Heart left ventricle (tissue), 16 donors: ENCODE results near the gene ITPRID2. TPM values are rescaled to one million over a fixed set of nuclear protein-coding genes. Genes with fewer than 3 reads are reported as not detected.
A peak's percentile ranks its signal among the peaks of the same experiment; 100 is the strongest.

Experiments used
- ATAC-seq, 4 donors: fragments of 200-7000 bp; cut with Tn5 transposase; one replicate each; pipeline ENCODE4 v1.9.1; 2020 to 2022; ENCODE audit warnings: moderate library complexity in 4 of 4, mild to moderate bottlenecking in 3 of 4, moderate number of reproducible peaks in 1 of 4
- DNase-seq, 5 donors: peaks; one replicate each; pipeline ENCODE4 v3.0.0-alpha.2; 2020
- H3K27ac ChIP-seq, 12 donors: fragments of 200-600 bp; sonication (generic) in 4 of 12; one replicate each; pipeline versions ENCODE4 v1.5.0 to v1.8.0; 2016 to 2022; ENCODE audit warnings: mild to moderate bottlenecking in 2 of 12
- H3K27me3 ChIP-seq, 9 donors: fragments of 200-600 bp; sonication (generic) in 2 of 9; one replicate each; pipeline versions ENCODE4 v1.5.1 to v1.8.0; 2016 to 2022; ENCODE audit warnings: mild to moderate bottlenecking in 3 of 9
- H3K36me3 ChIP-seq, 9 donors: fragments of 200-600 bp; sonication (generic) in 2 of 9; one replicate each; pipeline versions ENCODE4 v1.5.0 to v1.8.0; 2018 to 2022; ENCODE audit warnings: mild to moderate bottlenecking in 2 of 9
- H3K4me1 ChIP-seq, 12 donors: fragments of 200-600 bp; sonication (generic) in 4 of 12; one replicate each; pipeline versions ENCODE4 v1.5.0 to v1.8.0; 2016 to 2022; ENCODE audit warnings: mild to moderate bottlenecking in 3 of 12
- H3K4me3 ChIP-seq, 12 donors: fragments of 200-600 bp; sonication (generic) in 4 of 12; one replicate each; pipeline versions ENCODE4 v1.5.0 to v1.8.0; 2017 to 2022; ENCODE audit warnings: mild to moderate bottlenecking in 9 of 12, moderate library complexity in 4 of 12
- H3K9me3 ChIP-seq, 12 donors: fragments of 200-600 bp; sonication (generic) in 4 of 12; one replicate each; pipeline versions ENCODE4 v1.5.0 to v1.8.0; 2016 to 2022; ENCODE audit warnings: mild to moderate bottlenecking in 1 of 12
- CTCF ChIP-seq, 12 donors: fragments of 200-600 bp; sonication (generic) in 4 of 12; IDR thresholded peaks; one replicate each; pipeline versions ENCODE4 v1.5.0 to v1.8.0; 2018 to 2022; ENCODE audit warnings: antibody characterized with exemption in 12 of 12, mild to moderate bottlenecking in 5 of 12
- POLR2A ChIP-seq, 2 donors: fragments of 450-650 bp; IDR thresholded peaks; one replicate each; pipeline ENCODE4 v1.6.1; 2017; ENCODE audit warnings: antibody characterized with exemption in 2 of 2, mild to moderate bottlenecking in 2 of 2, moderate library complexity in 2 of 2
- WGBS, 4 donors: extraction: QIAGEN DNeasy Blood & Tissue Kit in 2 of 4; methylation state at CpG; one replicate each; pipeline versions ENCODE4 v1.1.5 to v1.1.7; 2013 to 2018; 5-methylcytosine and 5-hydroxymethylcytosine counted together
- intact Hi-C, 10 donors: fragments of 100-400 bp; cut with DNase I; formaldehyde crosslinking; loops; one replicate each; pipeline versions ENCODE4 v1.11.1 to v1.14.2; 2022
- long read RNA-seq, 3 donors: library from polyadenylated mRNA; unstranded; transcript quantifications; one replicate each; pipeline ENCODE4 v2.0.0, GENCODE V29; 2020 to 2021
- polyA plus RNA-seq, 2 donors: library from polyadenylated mRNA; stranded (reverse); fragments of 200-250 nt; gene quantifications; one replicate each; pipeline ENCODE4 v1.2.3, GENCODE V29; 2013
- total RNA-seq, 9 donors: library from RNA; depleted of rRNA in 2 of 9; stranded (reverse); fragments of >200 nt in 2 of 9; fragmentation: NEBNext Ultra II Directional in 3 of 9; extraction: Animal tissue kit (Norgen Biotek cat#: 25700) in 3 of 9; gene quantifications; one replicate each; pipeline versions ENCODE4 v1.1.0 to v1.2.4, GENCODE V29; 2016 to 2023
- donor health status: ischemic (EF 13 %, LVEDD 7.1; RV severe dilation, severe dysfunction).
- donor health status: healthy with polysubstance abuse.
- donor health status: DM: no; HTN: yes; CAD: no.
- donor health status: DM: no; HTN: no; CAD: no.
- donor health status: ischemic (EF 25% LVEDD 6.9; RV normal size, moderate dysfunction).
- donor health status: ischemic (EF 25% LVEDD 5.7; RV mildly dilated, moderate dysfunction).
- donor health status: healthy.
- donor health status: DM: yes; HTN: yes; CAD: no.
- donor health status: ischemic (EF 35%, LVEDD 5.7; RV mildly dilated, moderate dysfunction).
- donor health status: nonischemic (EF 11% LVEDD 7.7; RV severe dilation, severe dysfunction).
- donor health status: DM: yes; HTN: yes; CAD: no.
- donor health status: PGD.
- donor health status: ischemic (EF 29% LVEDD 5.4; RV normal size, mild dysfunction).
- donor health status: nonischemic (EF 23%, LVEDD 6.1; RV moderate dilation, normal function).

The ITPRID2 gene
- total RNA-seq: 10 to 100 TPM; 37.8 to 85.9 (median 59.8) TPM
- 10 to 100 TPM; 41.5 to 45.6 TPM for polyA plus RNA-seq
- long read RNA-seq, donor 1, full-length matches to known transcripts: 27 of 55 reads
- long read RNA-seq, donor 1, partial matches to known transcripts: 15 of 55 reads
- long read RNA-seq, donor 1, other reads (novel, unspliced or antisense): 13 of 55 reads
- long read RNA-seq, donor 2, full-length matches to known transcripts: 36 of 86 reads
- long read RNA-seq, donor 2, partial matches to known transcripts: 27 of 86 reads
- long read RNA-seq, donor 2, other reads (novel, unspliced or antisense): 23 of 86 reads
- long read RNA-seq, donor 3, full-length matches to known transcripts: 27 of 65 reads
- long read RNA-seq, donor 3, partial matches to known transcripts: 17 of 65 reads
- long read RNA-seq, donor 3, other reads (novel, unspliced or antisense): 21 of 65 reads

GRCh38 chr2:181891258-181891965 lies at the start of gene ITPRID2:
Gene ITPRID2 (plus strand): TSS chr2:181891730. CDS start chr2:181892067, 337 bp downstream.
- 1% methylated on average over 10 to 58 of the region's 58 CpGs for WGBS, 4 donors
- H3K27me3 ChIP-seq: no peaks in the 10 kb centered on the region
- H3K4me1 ChIP-seq: peaks cover 7 to 50% (median 36%) of the 10 kb centered on the region in 12 donors
- peak; percentile 90 to 94 (median 92) for DNase-seq
- H3K27ac ChIP-seq: peak within 1 kb of the TSS; percentile 94 to 98 (median 98)
- intact Hi-C loops: loop anchor here in 4 of 10 donors (2.0 to 5.0 kb wide), 4 partner anchors 79 to 186 kb away; no protein-coding TSS in a partner anchor
- TF ChIP-seq CTCF (IDR thresholded peaks at IDR 0.05) (peak in 8 of 12 donors; percentile 16 to 41 (median 22)), POLR2A (IDR thresholded peaks at IDR 0.05) (peak in 1 of 2 donors; percentile 27)
- H3K36me3 ChIP-seq: peaks cover 0 to 15% (median 0%) of the 10 kb centered on the region in 9 donors
- no peaks in the 10 kb centered on the region for H3K9me3 ChIP-seq
- peak; percentile 85 to 98 (median 94) for ATAC-seq
- H3K4me3 ChIP-seq: peak within 1 kb of the TSS; percentile 71 to 94 (median 86)

- no peak overlapping the region for H3K27ac ChIP-seq
- no peak for ATAC-seq
- peaks cover 0 to 18% (median 5%) of the 10 kb centered on the region in 12 donors for H3K4me1 ChIP-seq
- no peak overlapping the region for H3K4me3 ChIP-seq
- TF ChIP-seq CTCF (IDR thresholded peaks at IDR 0.05): no peak
- TF ChIP-seq POLR2A (IDR thresholded peaks at IDR 0.05): no peak
- WGBS, 4 donors: 94 to 96% (median 95%) methylated on average over 1 of the region's 1 CpG
- no peaks in the 10 kb centered on the region for H3K36me3 ChIP-seq
- no peaks in the 10 kb centered on the region for H3K27me3 ChIP-seq
- no peak for DNase-seq
- H3K9me3 ChIP-seq: no peaks in the 10 kb centered on the region
- intact Hi-C loops: no loop called here
Measured at GRCh38 chr2:181844551-181845290, 46.8 kb upstream of the ITPRID2 start.

- no peak overlapping the region for H3K27ac ChIP-seq
- intact Hi-C loops: no loop called here
- TF ChIP-seq CTCF (IDR thresholded peaks at IDR 0.05): no peak
- TF ChIP-seq POLR2A (IDR thresholded peaks at IDR 0.05): no peak
- ATAC-seq (no peak), DNase-seq (no peak)
- no peak overlapping the region for H3K4me3 ChIP-seq
- H3K27me3 ChIP-seq: no peaks in the 10 kb centered on the region
- H3K9me3 ChIP-seq: no peaks in the 10 kb centered on the region
- H3K36me3 ChIP-seq: no peaks in the 10 kb centered on the region
- peaks cover 0 to 19% (median 7%) of the 10 kb centered on the region in 12 donors for H3K4me1 ChIP-seq
- WGBS, 4 donors: 79 to 89% (median 86%) methylated on average over 4 of the region's 4 CpGs
Measured at GRCh38 chr2:181846399-181847197, 44.9 kb upstream of the ITPRID2 start.
